AG04449 (cell line): Measurements from ENCODE around the gene MEGF10.

Experiments used
- CTCF ChIA-PET: fragments of 350-600 bp; formaldehyde crosslinking; extraction: SDS; loops from one replicate; lab custom pipeline; 2021; ENCODE audit warnings: antibody characterized with exemption; lab: Yijun Ruan, JAX
- POLR2A ChIA-PET: fragments of 400-600, 350-600 bp; formaldehyde crosslinking; extraction: SDS; loops from one replicate; lab custom pipeline; 2020; ENCODE audit warnings: antibody characterized with exemption, inconsistent platforms; lab: Yijun Ruan, JAX
- DNase-seq: peaks from one replicate; pipeline ENCODE4 v3.0.0-alpha.2; 2010; ENCODE audit warnings: low read depth, low spot score
- H3K4me3 ChIP-seq: 2 replicates; pipeline ENCODE4 v1.5.1; 2011; ENCODE audit warnings: low read depth, mild to moderate bottlenecking, control low read depth, low read length
- CTCF ChIP-seq: IDR thresholded peaks from one replicate; pipeline ENCODE4 v1.5.1; 2011; ENCODE audit warnings: mild to moderate bottlenecking, moderate library complexity, low read length, control low read depth, inconsistent platforms; ENCODE audit not compliant: insufficient read depth; ENCODE audit errors: missing control alignments

The MEGF10 gene

GRCh38 chr5:127297348-127298035 is 6.9 kb downstream of the MEGF10 start:
- CTCF ChIA-PET: interaction anchor here (1.2 kb wide), 1 partner anchor 194 kb away, joined by 3 read pairs; no protein-coding TSS in a partner anchor
- H3K4me3 ChIP-seq: no peak overlapping the region
- POLR2A ChIA-PET: no interaction called here
- DNase-seq: no peak
- no peak for TF ChIP-seq CTCF

GRCh38 chr5:127298036-127298429 is 7.4 kb downstream of the MEGF10 start:
- TF ChIP-seq CTCF: no peak
- H3K4me3 ChIP-seq: no peak overlapping the region
- ChIA-PET POLR2A (no interaction called here), CTCF (no interaction called here)
- DNase-seq: no peak

- POLR2A ChIA-PET: no interaction called here
- CTCF ChIA-PET: interaction anchor here (1.0 to 1.7 kb wide), 2 partner anchors 9 to 461 kb away, joined by 3 to 4 read pairs; no protein-coding TSS in a partner anchor
- no peak for DNase-seq
- H3K4me3 ChIP-seq: no peak overlapping the region
- no peak for TF ChIP-seq CTCF
Measured at GRCh38 chr5:127298656-127299055, 8.1 kb downstream of the MEGF10 start.

GRCh38 chr5:127299678-127300077 is 9.1 kb downstream of the MEGF10 start:
- ChIA-PET POLR2A (no interaction called here), CTCF (interaction anchor here (0.6 to 1.7 kb wide), 4 partner anchors 10 to 462 kb away, joined by 3 to 4 read pairs (median 4); no protein-coding TSS in a partner anchor)
- DNase-seq: no peak
- no peak overlapping the region for H3K4me3 ChIP-seq
- TF ChIP-seq CTCF: no peak

- DNase-seq: no peak
- H3K4me3 ChIP-seq: no peak overlapping the region
- CTCF ChIA-PET: interaction anchor here (1.0 kb wide), 1 partner anchor 10 kb away, joined by 5 read pairs; no protein-coding TSS in a partner anchor
- POLR2A ChIA-PET: no interaction called here
- no peak for TF ChIP-seq CTCF
Measured at GRCh38 chr5:127302509-127302908, 11.9 kb downstream of the MEGF10 start.

- POLR2A ChIA-PET: no interaction called here
- CTCF ChIA-PET: interaction anchor here (1.3 kb wide), 1 partner anchor 12 kb away, joined by 6 read pairs; no protein-coding TSS in a partner anchor
- no peak overlapping the region for H3K4me3 ChIP-seq
- TF ChIP-seq CTCF: no peak
- no peak for DNase-seq
Measured at GRCh38 chr5:127303404-127303803, 12.8 kb downstream of the MEGF10 start.
